ENCODE results near the gene TLE1. TPM values are rescaled to one million over a fixed set of nuclear protein-coding genes. Genes with fewer than 3 reads are reported as not detected.

The TLE1 gene
- total RNA-seq, 1 donor from 2014 or later = 65.2 TPM

DNA sequence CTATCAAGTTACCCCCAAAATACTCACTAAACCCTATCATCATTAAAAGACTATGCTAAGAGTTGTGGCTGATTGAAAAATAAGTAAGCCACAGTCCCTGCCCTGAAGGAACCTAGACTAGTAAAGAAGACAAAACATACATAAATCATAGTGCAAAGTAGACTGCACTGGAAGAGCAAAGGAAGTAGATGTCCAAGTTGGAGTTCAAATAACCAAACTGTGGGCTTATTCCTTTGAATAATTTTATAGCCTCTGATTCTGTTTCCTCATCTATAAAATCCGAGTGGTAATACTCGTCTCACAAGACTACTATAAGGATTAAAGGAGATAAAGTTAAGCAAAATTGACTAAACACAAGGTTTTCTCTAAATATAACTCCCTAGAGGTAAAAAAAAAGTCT is 140.4 kb downstream of the TLE1 start:
- Histone ChIP-seq H3K36me3 (ENCODE audit: control insufficient read depth in 3 of 3, insufficient read depth in 3 of 3, low read length in 3 of 3) (no peaks in the 10 kb centered on the region), H3K9me3 (ENCODE audit: control insufficient read depth in 3 of 3, low read length in 3 of 3) (no peaks in the 10 kb centered on the region), H3K4me1 (ENCODE audit: control insufficient read depth in 3 of 3, insufficient read depth in 3 of 3, low read length in 3 of 3) (peaks cover 0 to 3% (median 0%) of the 10 kb centered on the region in 3 donors), H3K4me3 (ENCODE audit: low read length in 3 of 3) (no peak overlapping the region), H3K27ac (ENCODE audit: low read depth, low read length) (no peak overlapping the region), H3K27me3 (ENCODE audit: control insufficient read depth in 3 of 3, insufficient read depth in 3 of 3, low read length in 3 of 3) (no peaks in the 10 kb centered on the region), H3K9ac (ENCODE audit: low read depth in 1 of 3, low read length in 3 of 3) (no peak overlapping the region)

DNA sequence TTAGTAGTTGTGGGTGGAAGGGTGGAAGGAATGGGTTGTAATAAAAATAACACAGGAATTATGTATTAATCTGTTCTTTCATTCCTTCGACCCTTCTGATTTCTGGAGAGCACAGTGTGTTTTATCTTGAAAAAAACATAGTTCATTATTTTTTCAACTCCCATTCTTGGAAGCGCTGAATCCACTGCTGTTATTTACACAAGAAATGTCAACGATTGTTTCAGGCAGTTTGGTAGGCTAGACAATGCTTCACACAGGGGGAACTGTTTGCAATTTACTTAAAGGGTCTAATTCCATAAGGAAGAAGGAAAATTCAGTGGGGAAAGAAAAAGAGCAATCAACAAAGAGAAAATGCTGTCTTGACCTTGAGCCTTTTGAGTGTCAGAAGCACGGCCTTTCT is 142.9 kb downstream of the TLE1 start:
- no peaks in the 10 kb centered on the region for H3K27me3 ChIP-seq (ENCODE audit: control insufficient read depth in 3 of 3, insufficient read depth in 3 of 3, low read length in 3 of 3)
- no peak overlapping the region for H3K9ac ChIP-seq (ENCODE audit: low read depth in 1 of 3, low read length in 3 of 3)
- H3K36me3 ChIP-seq (ENCODE audit: control insufficient read depth in 3 of 3, insufficient read depth in 3 of 3, low read length in 3 of 3) = no peaks in the 10 kb centered on the region
- no peaks in the 10 kb centered on the region for H3K4me1 ChIP-seq (ENCODE audit: control insufficient read depth in 3 of 3, insufficient read depth in 3 of 3, low read length in 3 of 3)
- no peak overlapping the region for H3K4me3 ChIP-seq (ENCODE audit: low read length in 3 of 3)
- no peaks in the 10 kb centered on the region for H3K9me3 ChIP-seq (ENCODE audit: control insufficient read depth in 3 of 3, low read length in 3 of 3)
- no peak overlapping the region for H3K27ac ChIP-seq (ENCODE audit: low read depth, low read length)

DNA sequence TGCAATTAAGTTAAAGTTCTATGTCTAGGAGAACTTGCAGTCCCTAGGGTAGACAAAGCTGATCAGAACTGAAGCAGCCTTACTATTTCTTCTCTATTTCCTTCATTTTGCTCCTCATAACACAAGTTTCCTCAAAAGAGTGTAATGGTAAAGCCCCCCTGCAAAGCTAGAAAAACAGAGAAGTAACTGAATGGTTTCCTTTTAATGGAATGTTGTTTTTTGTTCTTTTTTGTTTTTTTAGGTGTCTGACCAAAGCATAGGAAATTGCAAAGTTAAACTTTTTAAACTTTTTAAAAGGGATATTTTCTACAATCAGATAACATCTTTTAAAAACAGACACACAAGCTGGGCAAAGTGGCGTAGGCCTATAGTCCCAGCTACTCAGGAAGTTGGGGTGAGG is 145.7 kb downstream of the TLE1 start:
- H3K4me3 ChIP-seq (ENCODE audit: low read length in 3 of 3) = no peak overlapping the region
- H3K27me3 ChIP-seq (ENCODE audit: control insufficient read depth in 3 of 3, insufficient read depth in 3 of 3, low read length in 3 of 3) = no peaks in the 10 kb centered on the region
- no peak overlapping the region for H3K9ac ChIP-seq (ENCODE audit: low read depth in 1 of 3, low read length in 3 of 3)
- no peak overlapping the region for H3K27ac ChIP-seq (ENCODE audit: low read depth, low read length)
- peaks cover 7 to 13% (median 8%) of the 10 kb centered on the region in 3 donors for H3K4me1 ChIP-seq (ENCODE audit: control insufficient read depth in 3 of 3, insufficient read depth in 3 of 3, low read length in 3 of 3)
- H3K9me3 ChIP-seq (ENCODE audit: control insufficient read depth in 3 of 3, low read length in 3 of 3) = no peaks in the 10 kb centered on the region
- H3K36me3 ChIP-seq (ENCODE audit: control insufficient read depth in 3 of 3, insufficient read depth in 3 of 3, low read length in 3 of 3) = no peaks in the 10 kb centered on the region

DNA sequence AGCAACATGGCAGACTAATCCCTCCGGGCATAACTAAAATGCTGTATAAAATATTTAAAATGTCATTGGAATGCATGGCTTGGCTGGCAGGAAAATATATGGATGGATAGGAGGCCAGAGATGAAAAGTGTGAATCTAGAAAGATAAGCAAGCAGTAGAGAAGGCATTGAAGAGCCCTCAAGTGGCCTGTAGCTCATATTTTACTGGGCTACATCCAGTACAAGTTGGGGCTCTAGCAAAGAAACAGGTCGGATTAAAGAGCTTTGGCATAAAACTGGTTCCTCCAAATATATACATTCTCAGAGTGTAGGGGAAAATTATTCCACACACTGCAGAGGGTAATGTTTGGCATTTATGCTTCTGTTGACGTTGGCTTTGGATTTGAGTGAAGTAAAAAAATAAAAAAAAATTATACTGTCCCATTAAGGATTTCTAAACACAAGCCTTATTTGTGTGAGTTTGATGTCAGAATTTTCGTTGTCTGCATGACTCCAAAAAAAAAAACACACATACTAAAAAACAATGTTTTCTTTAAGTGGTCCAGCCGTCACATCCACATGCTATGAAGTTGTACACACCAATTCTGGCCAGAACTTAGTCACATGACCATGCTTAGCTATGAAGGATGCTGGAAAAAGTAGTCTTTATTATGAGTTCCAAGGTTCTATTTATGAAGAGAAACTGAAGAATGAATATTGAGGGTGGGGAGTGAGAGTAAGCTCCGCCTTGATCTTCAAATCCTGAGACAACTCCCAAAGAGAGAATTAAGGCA is 147.0 kb downstream of the TLE1 start:
- Histone ChIP-seq H3K9me3 (ENCODE audit: control insufficient read depth in 3 of 3, low read length in 3 of 3) (no peaks in the 10 kb centered on the region), H3K36me3 (ENCODE audit: control insufficient read depth in 3 of 3, insufficient read depth in 3 of 3, low read length in 3 of 3) (no peaks in the 10 kb centered on the region), H3K9ac (ENCODE audit: low read depth in 1 of 3, low read length in 3 of 3) (no peak overlapping the region), H3K27ac (ENCODE audit: low read depth, low read length) (no peak overlapping the region), H3K4me1 (ENCODE audit: control insufficient read depth in 3 of 3, insufficient read depth in 3 of 3, low read length in 3 of 3) (peaks cover 7 to 19% (median 8%) of the 10 kb centered on the region in 3 donors), H3K4me3 (ENCODE audit: low read length in 3 of 3) (no peak overlapping the region), H3K27me3 (ENCODE audit: control insufficient read depth in 3 of 3, insufficient read depth in 3 of 3, low read length in 3 of 3) (no peaks in the 10 kb centered on the region)

DNA sequence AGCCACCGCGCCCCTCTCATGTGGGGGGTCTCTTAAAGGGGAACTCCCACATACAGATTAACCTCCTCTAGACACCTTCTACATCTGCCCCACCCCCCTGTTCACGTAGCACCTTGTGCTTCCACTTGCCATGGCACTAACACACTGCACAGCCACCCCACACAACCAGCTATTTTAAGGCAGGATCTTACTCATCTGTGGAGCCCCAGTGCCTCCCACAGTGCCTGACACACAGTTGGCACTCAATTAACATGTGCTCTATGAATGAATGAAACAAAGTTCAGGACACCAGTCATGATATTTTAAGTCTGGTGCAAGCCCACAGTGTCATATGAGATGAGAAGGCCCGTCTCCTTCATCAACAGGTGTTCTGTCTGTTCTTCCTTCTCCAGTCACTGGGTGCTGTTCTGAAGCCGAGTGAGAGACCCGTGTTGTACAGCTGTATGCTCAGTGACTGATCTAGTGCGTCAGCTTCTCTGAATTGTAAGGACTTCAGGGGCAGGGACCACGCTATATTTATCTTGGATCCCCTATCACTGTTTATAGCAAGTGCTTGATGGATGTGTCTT is 149.1 kb downstream of the TLE1 start:
- Histone ChIP-seq H3K4me3 (ENCODE audit: low read length in 3 of 3) (peak overlapping the region in 1 of 3 donors; percentile 3), H3K27me3 (ENCODE audit: control insufficient read depth in 3 of 3, insufficient read depth in 3 of 3, low read length in 3 of 3) (no peaks in the 10 kb centered on the region), H3K36me3 (ENCODE audit: control insufficient read depth in 3 of 3, insufficient read depth in 3 of 3, low read length in 3 of 3) (no peaks in the 10 kb centered on the region), H3K4me1 (ENCODE audit: control insufficient read depth in 3 of 3, insufficient read depth in 3 of 3, low read length in 3 of 3) (peaks cover 7 to 30% (median 10%) of the 10 kb centered on the region in 3 donors), H3K27ac (ENCODE audit: low read depth, low read length) (peak overlapping the region; percentile 67), H3K9ac (ENCODE audit: low read depth in 1 of 3, low read length in 3 of 3) (no peak overlapping the region), H3K9me3 (ENCODE audit: control insufficient read depth in 3 of 3, low read length in 3 of 3) (no peaks in the 10 kb centered on the region)

DNA sequence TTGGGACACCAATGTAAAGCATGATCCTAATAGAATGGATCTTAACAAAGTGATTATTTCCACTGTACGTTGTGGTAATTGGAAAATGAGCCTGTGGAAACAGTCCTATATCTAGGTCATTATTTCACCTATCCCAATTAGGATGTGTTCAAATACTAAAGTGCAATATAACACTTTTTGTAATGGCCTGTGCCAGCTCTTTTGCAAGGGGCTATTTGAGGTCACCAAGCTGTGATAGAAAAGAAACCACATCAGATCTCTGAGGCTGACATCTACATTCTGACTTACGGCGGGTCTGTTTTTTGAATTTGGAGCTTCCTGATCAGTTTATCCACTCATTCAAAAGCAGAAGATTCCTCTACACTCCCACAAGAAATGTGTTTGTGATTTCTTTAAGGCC is 150.0 kb downstream of the TLE1 start:
- Histone ChIP-seq H3K27me3 (ENCODE audit: control insufficient read depth in 3 of 3, insufficient read depth in 3 of 3, low read length in 3 of 3) (no peaks in the 10 kb centered on the region), H3K4me1 (ENCODE audit: control insufficient read depth in 3 of 3, insufficient read depth in 3 of 3, low read length in 3 of 3) (peaks cover 7 to 30% (median 10%) of the 10 kb centered on the region in 3 donors), H3K9ac (ENCODE audit: low read depth in 1 of 3, low read length in 3 of 3) (no peak overlapping the region), H3K36me3 (ENCODE audit: control insufficient read depth in 3 of 3, insufficient read depth in 3 of 3, low read length in 3 of 3) (no peaks in the 10 kb centered on the region), H3K4me3 (ENCODE audit: low read length in 3 of 3) (no peak overlapping the region), H3K9me3 (ENCODE audit: control insufficient read depth in 3 of 3, low read length in 3 of 3) (no peaks in the 10 kb centered on the region), H3K27ac (ENCODE audit: low read depth, low read length) (peak overlapping the region; percentile 67)

DNA sequence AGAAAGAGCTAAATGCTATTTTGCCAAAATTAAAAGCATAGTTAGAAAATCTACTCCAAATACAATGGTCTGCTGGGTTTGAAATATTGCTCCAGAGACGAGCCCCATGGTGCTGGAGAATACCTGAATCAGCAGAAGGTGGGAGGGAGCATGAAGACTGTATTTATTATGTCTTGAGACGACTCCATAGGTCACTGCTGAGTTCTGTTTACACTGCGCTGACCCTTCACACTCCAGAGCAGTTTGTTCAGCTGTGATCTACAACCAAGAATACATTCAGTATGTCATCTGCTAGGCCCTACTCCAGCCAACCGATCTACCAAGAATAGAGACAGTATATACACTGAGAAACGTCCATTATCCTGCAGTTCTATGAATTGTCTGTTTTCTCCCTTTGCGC is 150.5 kb downstream of the TLE1 start:
- no peak overlapping the region for H3K4me3 ChIP-seq (ENCODE audit: low read length in 3 of 3)
- no peak overlapping the region for H3K9ac ChIP-seq (ENCODE audit: low read depth in 1 of 3, low read length in 3 of 3)
- no peaks in the 10 kb centered on the region for H3K36me3 ChIP-seq (ENCODE audit: control insufficient read depth in 3 of 3, insufficient read depth in 3 of 3, low read length in 3 of 3)
- H3K4me1 ChIP-seq (ENCODE audit: control insufficient read depth in 3 of 3, insufficient read depth in 3 of 3, low read length in 3 of 3) = peaks cover 7 to 30% (median 10%) of the 10 kb centered on the region in 3 donors
- H3K9me3 ChIP-seq (ENCODE audit: control insufficient read depth in 3 of 3, low read length in 3 of 3) = no peaks in the 10 kb centered on the region
- H3K27me3 ChIP-seq (ENCODE audit: control insufficient read depth in 3 of 3, insufficient read depth in 3 of 3, low read length in 3 of 3) = no peaks in the 10 kb centered on the region
- H3K27ac ChIP-seq (ENCODE audit: low read depth, low read length) = peak overlapping the region; percentile 67

DNA sequence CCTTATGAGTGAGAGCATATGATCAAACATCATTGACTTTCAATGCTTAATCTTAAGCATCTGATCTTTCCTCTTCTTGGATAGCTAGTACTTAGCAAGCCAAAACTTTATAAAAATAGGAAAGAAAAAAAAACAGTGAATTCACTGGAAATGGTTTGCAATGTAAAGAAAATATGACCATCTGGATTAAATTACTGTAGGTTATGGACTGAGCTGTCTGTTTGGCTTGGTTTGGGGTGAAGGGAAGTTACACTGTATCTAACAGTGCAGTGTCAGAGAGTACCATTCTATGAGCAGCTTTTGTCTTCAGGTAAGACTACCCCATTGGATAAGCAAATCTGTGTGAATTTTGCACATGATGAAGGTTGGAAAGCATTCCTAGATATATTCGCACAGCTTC is 151.4 kb downstream of the TLE1 start:
- H3K4me3 ChIP-seq (ENCODE audit: low read length in 3 of 3) = no peak overlapping the region
- no peaks in the 10 kb centered on the region for H3K36me3 ChIP-seq (ENCODE audit: control insufficient read depth in 3 of 3, insufficient read depth in 3 of 3, low read length in 3 of 3)
- H3K9ac ChIP-seq (ENCODE audit: low read depth in 1 of 3, low read length in 3 of 3) = no peak overlapping the region
- H3K9me3 ChIP-seq (ENCODE audit: control insufficient read depth in 3 of 3, low read length in 3 of 3) = no peaks in the 10 kb centered on the region
- peaks cover 7 to 30% (median 10%) of the 10 kb centered on the region in 3 donors for H3K4me1 ChIP-seq (ENCODE audit: control insufficient read depth in 3 of 3, insufficient read depth in 3 of 3, low read length in 3 of 3)
- H3K27ac ChIP-seq (ENCODE audit: low read depth, low read length) = peak overlapping the region; percentile 67
- no peaks in the 10 kb centered on the region for H3K27me3 ChIP-seq (ENCODE audit: control insufficient read depth in 3 of 3, insufficient read depth in 3 of 3, low read length in 3 of 3)

DNA sequence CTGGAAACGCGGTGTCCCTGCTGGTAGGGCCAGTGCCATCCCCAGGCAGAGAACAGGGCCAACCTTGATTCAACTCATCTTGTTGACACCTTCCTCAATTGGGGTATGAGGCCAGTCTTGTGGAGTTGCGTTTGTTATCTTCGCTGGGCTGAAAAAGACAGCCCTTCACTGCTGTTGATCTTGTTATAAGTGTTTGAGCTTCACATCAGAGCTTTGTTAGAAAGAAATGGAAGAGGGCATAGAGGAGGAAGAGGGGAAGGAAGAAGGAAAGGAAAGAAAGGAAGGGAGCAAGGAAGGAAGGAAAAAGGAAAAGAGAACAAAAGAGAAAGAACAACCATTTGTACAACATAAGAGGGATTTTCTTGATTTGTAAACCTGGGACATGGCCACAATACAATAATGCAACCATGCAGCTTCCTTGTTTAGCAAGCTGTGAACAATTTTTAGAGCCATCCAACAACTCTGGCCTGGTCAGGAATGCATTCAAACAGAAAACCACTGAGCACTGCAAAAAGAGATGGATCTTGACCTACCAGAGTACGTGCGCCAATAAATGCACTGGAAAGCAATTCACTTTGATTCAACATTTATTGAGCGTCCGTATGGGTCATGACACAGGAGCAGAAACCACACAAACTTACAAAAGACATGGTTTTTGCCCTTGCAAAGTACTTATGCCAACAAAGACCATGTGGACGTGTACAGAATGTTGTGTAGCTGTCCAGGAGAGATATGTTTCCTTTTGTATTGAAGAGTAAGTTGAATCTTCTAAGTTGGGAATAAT is 152.9 kb downstream of the TLE1 start:
- peaks cover 7 to 30% (median 10%) of the 10 kb centered on the region in 3 donors for H3K4me1 ChIP-seq (ENCODE audit: control insufficient read depth in 3 of 3, insufficient read depth in 3 of 3, low read length in 3 of 3)
- peak overlapping the region; percentile 14 for H3K27ac ChIP-seq (ENCODE audit: low read depth, low read length)
- H3K9ac ChIP-seq (ENCODE audit: low read depth in 1 of 3, low read length in 3 of 3) = no peak overlapping the region
- no peak overlapping the region for H3K4me3 ChIP-seq (ENCODE audit: low read length in 3 of 3)
- H3K27me3 ChIP-seq (ENCODE audit: control insufficient read depth in 3 of 3, insufficient read depth in 3 of 3, low read length in 3 of 3) = no peaks in the 10 kb centered on the region
- no peaks in the 10 kb centered on the region for H3K36me3 ChIP-seq (ENCODE audit: control insufficient read depth in 3 of 3, insufficient read depth in 3 of 3, low read length in 3 of 3)
- H3K9me3 ChIP-seq (ENCODE audit: control insufficient read depth in 3 of 3, low read length in 3 of 3) = no peaks in the 10 kb centered on the region

All from skeletal muscle tissue (tissue), 4 donors.